Lung (tissue), 12 donors: ENCODE measurements around the gene PDF. TPM values are rescaled to one million over a fixed set of nuclear protein-coding genes. Genes with fewer than 3 reads are reported as not detected.

Experiments
- ATAC-seq: fragments of 200-7000 bp; cut with Tn5 transposase; one replicate; pipeline ENCODE4 v1.9.1; 2020; ENCODE audit warnings: moderate number of reproducible peaks; ENCODE audit not compliant: insufficient read depth, low FRiP score
- DNase-seq, 3 donors: peaks; one replicate each; pipeline ENCODE4 v3.0.0-alpha.2; 2013 to 2017
- H3K27ac ChIP-seq, 2 donors: one replicate each; pipeline ENCODE4 v1.5.1; 2013; ENCODE audit warnings: mild to moderate bottlenecking in 2 of 2, moderate library complexity in 2 of 2, control low read depth in 1 of 2, inconsistent platforms in 1 of 2, low read depth in 1 of 2, low read length in 1 of 2
- H3K27me3 ChIP-seq, 3 donors: one replicate each; pipeline ENCODE4 v1.5.1; 2013; ENCODE audit warnings: low read length in 2 of 3; ENCODE audit not compliant: control insufficient read depth in 3 of 3, insufficient read depth in 3 of 3
- H3K36me3 ChIP-seq, 4 donors: one replicate each; pipeline ENCODE4 v1.5.1; 2013; ENCODE audit warnings: low read length in 4 of 4, mild to moderate bottlenecking in 1 of 4, moderate library complexity in 1 of 4; ENCODE audit not compliant: control insufficient read depth in 4 of 4, insufficient read depth in 4 of 4
- H3K4me1 ChIP-seq, 5 donors: one replicate each; pipeline ENCODE4 v1.5.1; 2013; ENCODE audit warnings: low read length in 5 of 5, mild to moderate bottlenecking in 2 of 5, moderate library complexity in 1 of 5; ENCODE audit not compliant: control insufficient read depth in 5 of 5, insufficient read depth in 5 of 5
- H3K4me3 ChIP-seq: one replicate; pipeline ENCODE4 v1.5.1; 2013; ENCODE audit warnings: mild to moderate bottlenecking, control low read depth, moderate library complexity
- H3K9ac ChIP-seq, 2 donors: one replicate each; pipeline ENCODE4 v1.5.1; 2013; ENCODE audit warnings: low read length in 2 of 2, control low read depth in 1 of 2; ENCODE audit not compliant: insufficient read depth in 1 of 2
- H3K9me3 ChIP-seq, 4 donors: one replicate each; pipeline ENCODE4 v1.5.1; 2013; ENCODE audit warnings: low read length in 3 of 4, mild to moderate bottlenecking in 1 of 4, moderate library complexity in 1 of 4; ENCODE audit not compliant: control insufficient read depth in 4 of 4, insufficient read depth in 3 of 4
- CTCF ChIP-seq: IDR thresholded peaks from 2 replicates; pipeline ENCODE4 v1.5.1; 2012; ENCODE audit warnings: mild to moderate bottlenecking; ENCODE audit errors: control extremely low read depth, extremely low read depth
- WGBS, 2 donors: extraction: QIAGEN DNeasy Blood & Tissue Kit; methylation state at CpG; one replicate each; pipeline ENCODE4 v1.1.7; 2013; 5-methylcytosine and 5-hydroxymethylcytosine counted together
- polyA plus RNA-seq, 2 donors: library from polyadenylated mRNA; stranded (reverse); fragments of 200-250 nt; gene quantifications; one replicate each; pipeline ENCODE4 v1.2.1, GENCODE V29; 2013
- total RNA-seq, 2 donors: library from RNA; depleted of rRNA in 1 of 2; stranded (reverse); fragments of >200 nt in 1 of 2; gene quantifications; one replicate each; pipeline ENCODE4 v1.2.1, GENCODE V29; 2014 to 2021
- donor health status: control.
- donor health status: control.
- donor health status: Bipolar disorder and iron deficiency.
- donor health status: healthy.
- donor health status: DM: yes; HTN: yes; CAD: no.

PDF gene
- total and polyA plus RNA-seq, 4 donors, result 6.0 to 16.6 (median 9.1) TPM

GRCh38 chr16:69338557-69339288 lies 8.3 kb upstream of the PDF start:
- peaks cover 11 to 48% (median 30%) of the 10 kb centered on the region in 4 donors for H3K36me3 ChIP-seq

GRCh38 chr16:69334696-69335095 lies 4.3 kb upstream of the PDF start:
- H3K9me3 ChIP-seq, result peaks cover 0 to 1% (median 0%) of the 10 kb centered on the region in 4 donors
- no peak for DNase-seq
- no peak overlapping the region for H3K27ac ChIP-seq
- no peak for TF ChIP-seq CTCF
- H3K9ac ChIP-seq, result no peak overlapping the region
- no peaks in the 10 kb centered on the region for H3K27me3 ChIP-seq
- H3K4me3 ChIP-seq, result no peak overlapping the region
- WGBS, 2 donors, result 96 to 97% methylated on average over 9 of the region's 9 CpGs
- peaks cover 4 to 15% (median 13%) of the 10 kb centered on the region in 5 donors for H3K4me1 ChIP-seq
- H3K36me3 ChIP-seq, result peaks cover 8 to 44% (median 27%) of the 10 kb centered on the region in 4 donors
- no peak for ATAC-seq

More at GRCh38 chr16:69338557-69339288, 8.3 kb upstream of the PDF start:
- H3K9me3 ChIP-seq, result peaks cover 0 to 1% (median 0%) of the 10 kb centered on the region in 4 donors
- peak overlapping the region; percentile 54 to 55 for H3K9ac ChIP-seq
- H3K27ac ChIP-seq, result peak overlapping the region; percentile 87 to 93
- peak overlapping the region; percentile 98 for H3K4me3 ChIP-seq
- H3K4me1 ChIP-seq, result peaks cover 7 to 20% (median 16%) of the 10 kb centered on the region in 5 donors
- no peak for ATAC-seq
- no peaks in the 10 kb centered on the region for H3K27me3 ChIP-seq
- no peak for DNase-seq
- 19 to 21% methylated on average over 43 to 46 of the region's 46 CpGs for WGBS, 2 donors
- TF ChIP-seq CTCF, result no peak

DNA sequence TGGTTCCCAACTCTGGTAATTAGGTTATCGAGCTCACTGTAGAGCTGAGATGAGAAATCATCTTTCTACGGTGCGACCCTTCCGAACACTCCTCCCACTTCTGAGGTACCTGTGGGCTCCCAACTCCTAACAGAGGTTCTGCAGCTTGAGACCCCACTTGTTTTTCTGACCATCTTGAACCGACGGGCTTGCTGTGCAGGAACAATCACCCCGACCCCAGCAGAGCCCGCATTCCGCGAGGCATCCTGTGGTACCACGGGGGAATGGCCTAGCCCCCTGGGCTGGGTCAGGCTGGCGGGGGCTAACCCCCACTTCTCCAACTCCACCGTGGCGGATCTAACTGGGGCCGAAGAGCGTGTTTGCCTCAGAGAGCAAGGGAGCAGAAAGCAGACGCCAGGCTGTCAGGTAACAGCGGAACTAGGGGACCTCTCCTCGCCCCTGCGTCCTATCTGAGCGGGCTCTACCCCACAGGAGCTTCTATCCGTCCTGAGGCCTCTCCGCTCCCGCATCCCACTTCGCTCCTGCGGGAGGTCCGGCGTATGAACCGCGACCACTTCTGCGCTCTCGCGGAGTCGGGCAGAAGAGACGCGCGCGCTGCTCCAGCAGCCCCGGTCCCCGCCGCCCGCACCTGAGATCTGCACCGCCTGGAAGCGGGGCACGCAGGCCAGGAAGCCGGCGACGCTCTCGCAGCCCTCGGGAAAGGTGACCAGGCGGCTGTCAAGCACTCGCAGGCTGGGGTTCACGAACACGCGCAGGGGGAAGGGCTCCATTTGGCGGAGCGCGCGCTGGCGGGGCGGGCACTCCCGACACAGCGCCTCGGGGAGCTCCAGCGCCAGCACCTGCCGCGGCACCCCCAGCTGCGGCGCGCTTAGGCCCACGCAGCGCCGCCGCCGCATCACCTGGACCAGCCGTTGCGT lies 761 bp downstream of the PDF start:
- peaks cover 10 to 18% (median 17%) of the 10 kb centered on the region in 5 donors for H3K4me1 ChIP-seq

More for the DNA sequence above, 761 bp downstream of the PDF start:
- peak; percentile 48 for ATAC-seq
- Histone ChIP-seq H3K36me3 (peaks cover 5 to 44% (median 36%) of the 10 kb centered on the region in 4 donors), H3K27ac (peak overlapping the region; percentile 60 to 84), H3K9me3 (peaks cover 0 to 1% (median 0%) of the 10 kb centered on the region in 4 donors), H3K27me3 (no peaks in the 10 kb centered on the region), H3K4me3 (peak overlapping the region; percentile 97), H3K9ac (peak overlapping the region; percentile 17 to 61)
- 6 to 9% methylated on average over 68 to 77 of the region's 77 CpGs for WGBS, 2 donors
- DNase-seq, result peak in 2 of 3 donors; percentile 20 to 24
- TF ChIP-seq CTCF, result no peak
